GM18508 (cell line): ENCODE data around the gene COL20A1.

Source experiments
- ATAC-seq: cut with Tn5 transposase; IDR thresholded peaks from one replicate; pipeline ENCODE4 v1.9.1; 2021; ENCODE audit warnings: moderate number of reproducible peaks; ENCODE audit not compliant: insufficient read depth, unreplicated experiment

Gene COL20A1

DNA sequence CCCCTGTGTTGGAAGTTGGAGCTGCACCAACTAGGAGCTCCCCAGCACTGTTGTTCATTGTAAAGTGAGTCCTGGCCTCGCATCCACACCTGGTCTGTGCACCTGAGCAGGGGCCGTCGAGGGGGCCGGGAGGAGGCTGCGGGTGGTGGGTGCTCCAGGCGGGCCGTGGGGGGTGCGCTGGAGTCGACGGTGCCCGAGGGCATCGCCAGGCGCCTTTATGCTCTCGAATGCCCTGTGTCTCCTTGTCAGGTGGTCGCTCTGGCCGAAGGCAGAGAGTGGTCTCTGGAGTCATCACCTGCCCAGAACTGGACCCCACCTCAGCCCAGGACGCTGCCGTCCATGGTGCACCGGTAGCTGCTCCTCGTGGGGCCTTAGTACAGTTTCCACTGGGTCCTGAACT, 16.0 kb upstream of the COL20A1 start:
- ATAC-seq, result no peak

DNA sequence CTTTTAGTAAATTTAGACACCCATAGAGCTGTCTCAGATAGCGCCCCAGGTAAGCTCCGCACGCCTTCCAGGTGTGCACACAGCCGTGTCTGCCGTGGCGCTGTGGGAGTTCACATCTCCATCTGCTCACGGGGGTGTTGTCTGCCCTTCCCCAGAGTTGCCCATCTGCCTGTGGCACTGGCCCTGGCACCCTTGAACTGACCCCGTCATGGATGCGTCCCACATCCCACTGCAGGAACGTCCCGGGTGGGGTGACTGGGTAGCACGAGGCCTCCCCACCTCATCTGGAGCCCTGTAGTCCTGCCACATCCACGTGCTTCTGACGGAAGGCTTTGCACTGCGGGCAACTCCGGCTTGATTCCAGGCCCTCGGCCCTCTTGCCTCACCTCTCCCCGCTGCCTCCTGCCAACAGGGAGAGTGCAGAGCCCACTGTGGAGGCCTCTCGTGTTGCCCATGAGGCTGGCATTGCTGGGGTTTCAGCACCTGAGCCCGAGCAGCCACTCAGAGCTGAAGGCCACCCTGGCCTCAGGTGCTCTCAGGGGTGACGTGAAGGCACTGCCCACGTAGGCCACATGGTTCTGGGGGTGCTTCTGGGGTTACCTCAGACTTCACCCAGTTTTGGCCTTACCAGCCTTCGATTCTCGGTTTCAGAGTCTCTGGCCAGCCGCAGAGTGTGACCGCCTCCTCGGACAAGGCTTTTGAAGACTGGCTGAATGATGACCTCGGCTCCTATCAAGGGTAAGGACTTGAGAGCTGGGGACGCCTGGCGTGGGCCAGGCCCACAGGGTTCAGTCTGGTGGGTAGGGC, 15.3 kb upstream of the COL20A1 start:
- ATAC-seq, result no peak

DNA sequence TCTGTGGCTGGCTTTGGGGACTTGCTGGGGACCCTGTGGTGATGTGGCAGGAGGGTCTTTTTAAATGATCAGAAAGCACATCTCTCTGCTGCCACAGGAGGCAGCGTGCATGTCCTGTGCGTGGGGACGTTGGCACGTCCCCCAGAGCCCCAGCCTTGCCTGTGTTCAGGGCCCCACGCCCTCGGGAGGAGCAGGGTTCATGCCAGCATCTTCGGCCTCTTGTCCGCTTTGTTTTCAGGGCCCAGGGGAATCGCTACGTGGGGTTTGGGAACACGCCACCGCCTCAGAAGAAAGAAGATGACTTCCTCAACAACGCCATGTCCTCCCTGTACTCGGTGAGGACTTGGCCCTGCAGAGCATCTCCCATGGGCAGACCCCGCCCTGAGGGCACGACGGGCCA, 14.3 kb upstream of the COL20A1 start:
- ATAC-seq, result no peak

DNA sequence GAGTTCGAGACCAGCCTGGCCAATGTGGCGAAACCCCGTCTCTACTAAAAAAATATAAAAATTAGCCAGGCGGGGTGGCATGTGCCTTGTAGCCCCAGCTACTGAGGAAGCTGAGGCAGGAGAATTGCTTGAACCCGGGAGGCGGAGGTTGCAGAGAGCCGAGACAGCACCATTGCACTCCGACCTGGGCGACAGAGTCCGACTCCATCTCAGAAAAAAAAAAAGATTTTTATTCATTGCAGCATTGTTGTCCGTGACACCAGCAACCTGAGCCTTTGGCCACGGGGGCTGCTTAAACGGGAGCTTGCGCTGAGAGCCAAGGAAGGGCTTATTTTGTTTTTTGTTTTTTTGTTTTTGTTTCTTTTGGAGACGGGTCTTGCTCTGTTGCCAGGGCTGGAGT, 13.1 kb upstream of the COL20A1 start:
- ATAC-seq, result no peak

DNA sequence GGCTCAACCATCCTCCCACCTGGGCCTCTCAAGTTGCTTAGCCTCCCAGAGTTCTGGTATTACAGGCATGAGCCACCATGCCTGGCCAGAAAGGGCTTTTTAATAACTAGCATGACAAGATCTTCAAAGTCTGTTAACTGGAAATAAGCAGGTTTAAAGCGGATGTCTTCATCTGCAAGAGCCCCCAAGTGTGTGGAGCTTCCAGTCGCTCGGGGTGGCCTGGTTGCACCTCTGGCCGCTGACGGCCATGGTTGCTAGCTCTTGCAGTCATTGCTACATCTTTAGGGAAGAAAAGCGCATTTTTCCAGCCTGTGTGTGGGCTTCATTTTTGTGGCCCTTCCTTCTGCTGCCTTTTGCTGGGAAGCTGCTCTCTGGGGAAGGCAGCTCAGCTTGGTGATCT, 12.6 kb upstream of the COL20A1 start:
- no peak for ATAC-seq

DNA sequence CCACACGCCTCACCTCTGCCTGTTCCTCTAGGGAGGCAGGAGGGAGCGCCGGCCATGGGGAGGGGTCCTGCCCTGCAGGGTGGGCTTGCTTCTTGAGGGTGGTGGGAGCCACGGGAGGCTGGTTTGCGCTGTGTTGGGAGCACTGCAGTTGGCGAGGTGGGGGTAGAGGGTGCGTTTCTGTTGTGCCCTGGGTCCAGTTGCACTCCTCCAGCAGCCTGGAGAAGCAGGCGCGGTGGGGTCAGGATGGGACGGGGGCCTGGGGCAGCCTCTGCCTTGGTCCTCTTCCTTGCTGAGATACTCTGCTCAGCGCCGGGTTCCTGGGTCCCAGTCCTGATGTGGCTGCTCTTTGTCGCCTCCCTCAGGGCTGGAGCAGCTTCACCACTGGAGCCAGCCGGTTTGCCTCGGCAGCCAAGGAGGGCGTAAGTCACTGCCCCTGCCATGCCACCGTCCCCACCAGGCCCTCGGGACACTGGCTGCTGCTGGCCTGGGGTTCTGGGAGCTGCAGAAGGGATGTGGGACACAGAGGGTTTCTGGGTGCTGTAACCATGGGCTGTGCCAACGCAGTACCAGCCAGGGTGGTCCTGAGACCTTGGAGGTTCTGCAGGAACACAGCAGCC, 11.9 kb upstream of the COL20A1 start:
- ATAC-seq, result no peak

DNA sequence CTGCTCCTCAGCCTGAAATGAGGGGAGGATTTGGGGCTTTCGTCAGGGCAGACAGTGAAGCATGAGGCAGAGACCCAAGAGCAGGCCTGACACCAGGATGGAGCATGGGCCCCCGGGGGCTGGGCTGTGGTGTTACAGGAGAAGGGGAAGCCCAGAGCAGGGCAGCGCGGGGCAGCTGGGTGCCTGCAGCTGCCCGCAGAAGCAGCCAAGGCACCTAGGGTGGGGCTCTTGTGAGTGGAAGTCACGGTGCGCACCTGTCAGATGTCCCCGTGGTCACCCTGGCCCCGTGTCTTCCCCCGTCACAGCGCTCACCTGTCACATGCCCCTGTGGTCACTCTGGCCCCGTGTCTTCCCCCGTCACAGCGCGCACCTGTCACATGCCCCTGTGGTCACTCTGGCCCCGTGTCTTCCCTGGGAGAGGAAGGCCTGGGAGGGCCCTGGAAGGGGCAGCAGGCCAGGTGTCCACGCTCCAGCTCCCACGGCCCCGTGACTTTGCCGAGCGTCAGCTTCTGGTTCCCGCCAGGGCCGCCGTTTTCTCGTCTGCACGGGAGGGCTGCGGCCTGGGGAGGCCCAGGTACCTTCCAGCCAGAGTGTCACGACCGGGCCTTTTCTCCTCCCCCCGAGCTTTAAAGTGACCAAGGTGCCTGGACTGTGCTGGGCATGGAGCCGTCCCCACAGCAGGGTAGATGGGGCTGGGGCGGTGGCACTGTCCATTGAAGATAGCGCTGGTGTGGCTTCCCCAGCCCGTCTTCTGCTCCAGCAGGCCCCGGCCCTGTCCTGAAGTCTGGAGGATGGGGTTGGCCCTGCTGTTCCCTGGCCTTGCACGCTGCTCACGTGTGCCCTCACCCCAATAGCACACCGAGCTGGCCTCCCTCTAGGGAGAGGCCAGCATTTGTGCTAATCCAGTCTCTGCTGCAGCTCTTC, 11.0 kb upstream of the COL20A1 start:
- ATAC-seq, result no peak

DNA sequence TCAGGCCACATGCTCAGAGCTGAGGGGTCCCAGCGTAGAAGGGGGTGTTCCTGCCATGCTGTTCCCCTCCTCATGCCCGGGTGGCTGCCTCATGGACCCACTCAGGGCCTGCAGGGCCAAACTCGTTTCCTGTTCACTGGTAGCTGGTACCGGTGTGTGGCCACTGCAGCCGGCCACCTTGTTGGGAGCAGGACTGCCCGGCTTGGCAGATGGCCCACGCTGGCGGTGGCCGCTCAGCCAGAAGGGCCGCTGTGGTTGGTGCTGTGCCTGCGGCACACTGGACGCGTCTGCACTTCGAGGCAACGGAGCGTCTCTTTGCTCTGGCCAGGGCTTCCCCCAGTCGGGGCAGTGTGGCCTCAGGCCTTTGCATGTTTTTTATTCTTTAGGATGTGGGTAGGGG, 10.0 kb upstream of the COL20A1 start:
- ATAC-seq, result no peak

DNA sequence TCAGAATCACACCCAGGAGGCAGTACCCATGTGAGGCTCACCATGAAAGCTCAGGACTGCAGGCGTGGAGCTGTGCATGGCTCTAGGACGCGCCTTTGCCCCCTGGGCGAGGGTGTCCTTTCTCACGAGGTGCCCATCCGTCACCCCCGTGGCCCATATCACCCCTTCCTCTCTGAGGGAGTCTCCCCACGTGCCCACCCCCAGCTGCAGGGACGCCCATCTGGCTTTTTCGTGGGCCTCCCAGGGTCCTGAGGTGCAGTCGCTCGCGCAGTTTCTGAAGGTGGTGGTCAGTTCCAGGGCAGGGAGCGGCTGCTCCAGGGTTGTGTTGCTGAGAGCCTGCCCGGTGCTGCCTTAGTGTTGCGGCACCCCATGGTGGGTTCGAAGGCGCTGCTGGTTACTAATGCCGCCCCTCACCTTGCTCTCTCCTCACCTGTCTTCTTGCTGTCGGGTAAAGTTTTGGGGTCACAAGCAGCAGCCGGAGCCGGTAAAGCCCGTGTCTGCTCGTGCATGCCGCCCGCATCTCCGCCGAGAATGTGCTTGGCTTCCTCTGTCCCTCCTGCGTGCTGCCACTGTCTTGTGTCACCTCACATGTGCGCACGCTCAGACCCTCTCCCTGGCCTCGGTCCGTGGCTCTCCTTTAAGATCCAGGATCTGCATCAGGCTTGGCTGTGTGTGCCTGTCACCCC, 9.4 kb upstream of the COL20A1 start:
- ATAC-seq, result no peak

DNA sequence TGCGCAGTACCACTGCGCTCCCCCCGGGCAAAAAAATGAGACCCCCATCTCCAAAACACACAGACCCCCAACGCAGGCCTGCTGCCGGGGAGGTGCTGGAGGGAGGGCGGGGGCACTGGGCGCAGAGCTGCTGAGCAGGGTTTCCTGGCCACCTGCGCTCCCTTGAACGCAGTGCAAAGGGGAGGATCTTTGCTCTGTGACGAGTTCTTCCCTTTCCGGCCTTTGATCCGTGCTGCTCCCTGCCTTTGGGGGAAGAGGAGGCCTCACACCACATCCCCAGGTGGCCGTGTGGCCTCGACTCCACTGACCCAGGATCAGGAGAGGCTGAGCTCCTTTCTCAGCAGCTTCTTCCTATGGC, 8.9 kb upstream of the COL20A1 start:
- no peak for ATAC-seq

DNA sequence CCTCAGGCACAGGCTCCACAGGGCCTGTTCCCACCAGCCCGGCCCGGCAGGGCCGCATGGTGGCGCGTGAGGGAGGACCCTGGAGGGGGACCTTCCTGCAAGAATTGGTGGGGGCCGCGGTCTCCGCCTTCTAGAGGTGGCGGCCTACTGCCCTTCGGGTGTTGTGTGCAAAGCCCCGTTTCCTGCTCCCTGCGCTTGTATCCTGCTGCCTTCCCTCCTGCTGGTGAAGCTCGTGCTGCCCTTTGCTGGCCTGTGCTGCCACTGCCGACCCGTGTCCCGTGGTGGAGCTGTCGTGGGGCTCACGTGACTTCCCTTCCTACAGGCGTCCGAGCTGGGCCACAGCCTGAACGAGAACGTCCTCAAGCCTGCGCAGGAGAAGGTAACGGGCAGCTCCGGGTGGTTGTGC, 8.4 kb upstream of the COL20A1 start:
- ATAC-seq, result no peak

DNA sequence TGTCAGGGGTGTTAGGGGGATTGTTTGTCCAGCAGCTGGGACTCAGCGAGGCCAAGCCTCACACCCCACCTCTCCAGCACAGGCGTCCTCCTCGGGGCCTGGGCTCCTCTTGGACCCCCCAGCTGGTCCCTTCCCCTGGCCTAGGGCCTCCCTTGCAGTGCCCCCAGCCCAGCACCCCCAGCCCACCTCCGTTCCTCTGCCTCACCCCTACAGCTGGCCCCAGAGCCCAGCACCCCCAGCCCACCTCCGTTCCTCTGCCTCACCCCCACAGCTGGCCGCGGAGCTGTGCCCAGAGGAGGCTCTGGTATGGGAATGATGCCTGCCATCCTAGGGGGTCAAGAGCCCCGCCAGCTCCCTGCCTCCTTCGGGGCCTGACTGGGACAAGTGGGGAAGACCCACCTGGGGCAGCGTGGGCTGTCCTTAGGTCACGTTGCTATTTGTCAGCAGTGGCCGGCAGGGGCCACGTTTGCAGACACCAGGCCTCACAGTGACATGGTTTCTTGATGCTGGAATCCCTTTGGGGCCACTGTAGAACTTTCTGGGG, 7.9 kb upstream of the COL20A1 start:
- no peak for ATAC-seq

DNA sequence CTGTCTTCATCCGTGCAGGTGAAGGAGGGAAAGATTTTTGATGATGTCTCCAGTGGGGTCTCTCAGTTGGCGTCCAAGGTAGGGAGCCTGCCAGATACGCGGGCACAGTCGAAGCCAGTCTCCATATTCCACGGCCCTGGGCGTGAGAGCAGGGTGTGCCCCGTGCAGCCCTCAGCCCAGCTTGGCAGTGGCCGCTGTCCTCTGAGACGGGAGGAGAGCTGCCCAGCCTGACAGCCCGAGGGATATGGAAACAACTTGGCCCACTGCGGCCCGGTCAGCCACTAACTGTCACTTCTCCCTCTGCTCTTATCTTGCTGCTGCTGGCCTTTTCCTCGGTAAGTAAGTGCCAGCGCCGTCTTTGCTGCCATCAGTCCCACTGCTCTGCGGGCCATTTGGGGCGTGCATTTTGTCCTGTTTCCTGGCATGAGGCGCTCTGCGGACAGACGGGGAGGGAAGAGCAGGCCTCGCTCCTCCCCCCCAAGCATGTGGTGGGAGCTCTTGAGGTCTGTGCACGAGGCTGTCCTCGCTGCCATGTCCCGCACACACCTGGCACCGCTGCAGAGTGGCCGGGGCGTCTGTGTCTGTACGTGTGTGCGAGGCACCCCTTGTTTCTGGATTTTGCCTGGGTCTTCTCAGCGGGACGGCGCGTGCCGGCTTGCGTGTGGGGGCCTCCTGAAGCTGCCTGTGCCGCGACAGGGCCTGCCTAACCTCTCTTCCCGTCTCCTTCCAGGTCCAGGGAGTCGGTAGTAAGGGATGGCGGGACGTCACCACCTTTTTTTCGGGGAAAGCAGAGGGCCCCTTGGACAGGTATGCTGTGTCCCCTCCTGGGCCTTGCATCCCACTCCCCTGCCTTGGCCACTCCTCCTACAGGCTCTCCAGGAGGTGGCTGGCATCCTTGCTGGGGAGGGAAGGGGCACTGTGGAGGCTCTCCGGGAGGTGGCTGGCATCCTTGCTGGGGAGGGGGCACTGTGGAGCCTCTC, 7.1 kb upstream of the COL20A1 start:
- ATAC-seq, result no peak

DNA sequence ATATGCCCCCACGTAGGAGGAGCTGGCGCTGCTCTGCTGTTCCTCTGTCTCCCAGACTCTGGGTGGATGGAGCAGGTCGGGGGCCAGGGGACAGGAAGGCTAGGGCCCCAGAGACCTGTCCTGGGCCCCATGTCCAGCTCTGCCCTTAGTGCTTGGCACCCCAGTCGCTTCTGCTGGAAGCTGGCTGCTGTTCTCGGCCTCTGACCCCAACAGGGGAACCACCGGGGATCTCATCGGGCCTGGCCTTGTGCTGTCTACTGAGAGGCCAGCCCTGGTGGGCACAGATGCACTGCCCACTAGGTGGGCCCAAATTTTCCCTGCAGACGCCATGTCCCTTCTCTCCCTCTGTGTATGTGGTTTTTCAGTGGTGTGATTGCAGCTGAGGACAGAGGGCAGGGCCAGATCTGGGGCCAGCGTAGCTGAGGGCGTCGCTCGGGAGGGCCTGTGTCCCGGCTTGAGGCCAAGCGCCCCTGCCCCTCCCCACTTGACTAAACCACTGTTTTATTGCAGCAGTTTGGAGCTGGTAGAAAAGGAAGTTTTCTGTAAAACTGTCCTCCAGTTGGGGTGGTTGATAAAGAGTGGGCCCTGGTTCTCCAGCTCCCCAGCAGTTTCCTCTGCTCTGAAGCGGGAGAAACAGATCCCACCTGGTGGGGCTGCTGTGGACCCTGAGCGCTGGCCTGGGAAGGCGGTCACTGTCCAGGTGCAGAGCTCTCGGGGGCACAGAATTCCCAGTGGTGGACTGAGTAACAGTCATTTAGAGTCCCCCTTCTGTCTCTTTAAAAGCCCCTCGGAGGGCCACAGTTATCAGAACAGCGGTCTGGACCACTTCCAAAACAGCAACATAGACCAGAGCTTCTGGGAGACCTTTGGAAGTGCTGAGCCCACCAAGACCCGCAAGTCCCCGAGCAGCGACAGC, 5.9 kb upstream of the COL20A1 start:
- no peak for ATAC-seq

DNA sequence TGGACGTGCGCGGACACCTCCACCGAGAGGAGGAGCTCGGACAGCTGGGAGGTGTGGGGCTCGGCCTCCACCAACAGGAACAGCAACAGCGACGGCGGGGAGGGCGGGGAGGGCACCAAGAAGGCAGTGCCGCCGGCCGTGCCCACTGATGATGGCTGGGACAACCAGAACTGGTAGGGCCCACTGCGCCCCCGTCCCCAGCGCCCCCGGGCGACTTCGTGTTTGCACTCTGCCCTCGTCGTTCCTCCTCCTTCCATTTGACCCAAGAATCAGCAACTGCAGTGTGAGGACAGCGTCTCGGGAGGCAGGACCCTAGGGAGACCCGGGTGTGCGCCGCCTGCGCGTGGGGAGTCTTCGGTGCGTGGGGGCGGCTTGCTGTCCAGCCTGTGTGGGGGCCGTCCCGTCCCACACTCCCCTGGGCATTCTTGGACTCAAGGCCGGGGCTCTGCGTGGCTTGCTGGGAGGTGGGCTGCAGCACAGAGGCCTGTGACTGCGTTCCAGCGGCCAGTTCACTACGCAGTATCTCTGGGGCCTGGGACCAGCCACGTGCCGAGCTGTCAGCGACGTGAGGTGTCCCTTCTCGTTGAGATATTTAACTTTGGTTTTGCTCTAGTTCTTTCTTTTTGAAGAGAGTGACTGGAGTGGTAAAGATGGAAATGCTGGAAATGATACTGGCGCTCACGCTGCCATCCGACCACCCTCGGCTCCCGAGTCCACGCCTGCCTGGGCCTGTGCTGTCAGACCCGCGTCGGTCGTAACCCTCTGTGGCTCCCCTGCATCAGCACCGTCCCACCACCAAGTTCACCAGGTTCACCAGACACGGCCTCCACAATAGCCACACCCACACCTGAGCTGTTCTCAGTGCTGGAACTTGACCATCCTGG, 5.0 kb upstream of the COL20A1 start:
- ATAC-seq, result no peak

DNA sequence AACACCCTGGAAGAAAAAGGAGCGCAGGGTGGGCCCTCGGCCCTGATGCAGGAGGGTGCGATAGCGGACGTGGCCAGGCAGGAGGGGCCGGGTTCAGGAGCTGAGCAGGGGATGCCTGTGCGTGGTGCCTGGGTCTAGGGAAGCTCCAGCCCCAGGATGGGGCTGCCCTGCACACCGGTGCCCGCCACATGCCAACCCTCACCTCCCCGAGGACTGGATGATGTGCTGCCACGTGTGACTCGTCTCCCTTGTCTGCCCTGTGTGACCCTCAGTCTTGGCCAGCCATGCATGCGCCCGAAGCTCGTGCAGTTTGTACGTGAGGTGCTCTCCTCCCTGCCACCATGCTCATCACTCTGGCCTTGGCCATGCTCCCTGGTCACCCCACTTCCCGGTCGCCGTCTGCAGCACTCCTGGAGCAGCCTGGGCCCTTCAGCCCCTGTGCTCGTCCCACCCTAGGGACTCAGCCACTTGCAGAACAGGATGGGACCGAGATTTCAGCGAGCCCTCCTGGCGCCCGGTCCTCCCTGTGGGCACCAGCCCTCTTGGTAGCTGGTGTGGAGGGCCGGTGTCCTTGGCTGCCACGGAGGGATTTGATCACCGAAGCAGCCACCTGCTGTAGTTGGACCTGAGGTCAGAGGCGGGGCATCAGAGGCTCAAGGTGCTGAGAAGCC, 4.3 kb upstream of the COL20A1 start:
- ATAC-seq, result no peak
